Gastroesophageal sphincter (tissue), 4 donors: Measurements from ENCODE around the gene NR4A1. TPM values are rescaled to one million over a fixed set of nuclear protein-coding genes. Genes with fewer than 3 reads are reported as not detected.

Experiments
- ATAC-seq: fragments of 150-250 bp; one replicate; pipeline ENCODE4 v1.9.1; 2016; ENCODE audit warnings: mild to moderate bottlenecking, moderate library complexity
- H3K27ac ChIP-seq, 4 donors: fragments of 200-600 bp; sonication (generic) in 3 of 4; 1 replicate in 3 of 4; 2 replicates in 1 of 4; pipeline ENCODE4 v1.5.1; 2016 to 2019
- H3K27me3 ChIP-seq: fragments of 200-600 bp; sonication (generic); one replicate; pipeline ENCODE4 v1.5.1; 2019
- H3K36me3 ChIP-seq, 2 donors: fragments of 200-600 bp; sonication (generic); one replicate each; pipeline ENCODE4 v1.5.1; 2019; ENCODE audit warnings: control low read depth in 1 of 2
- H3K4me1 ChIP-seq, 3 donors: fragments of 200-600 bp; sonication (generic); 1 replicate in 2 of 3; 2 replicates in 1 of 3; pipeline ENCODE4 v1.5.1; 2016 to 2019; ENCODE audit warnings: control low read depth in 2 of 3
- H3K4me3 ChIP-seq, 2 donors: fragments of 200-600 bp; sonication (generic); one replicate each; pipeline ENCODE4 v1.5.1; 2019; ENCODE audit warnings: mild to moderate bottlenecking in 1 of 2, moderate library complexity in 1 of 2
- H3K9me3 ChIP-seq, 3 donors: fragments of 200-600 bp; sonication (generic); one replicate each; pipeline ENCODE4 v1.5.1; 2017 to 2019; ENCODE audit warnings: control low read depth in 2 of 3
- CTCF ChIP-seq, 4 experiments: fragments of 200-600 bp in 2 of 4; fragments of 450-650 bp in 2 of 4; sonication (generic) in 1 of 4; IDR thresholded peaks; one replicate each; pipeline ENCODE4 v1.5.1; 2017 to 2019; ENCODE audit warnings: antibody characterized with exemption in 4 of 4, mild to moderate bottlenecking in 2 of 4, moderate library complexity in 2 of 4
- EP300 ChIP-seq: sonication (generic); formaldehyde crosslinking; IDR thresholded peaks from one replicate; pipeline ENCODE4 v1.6.1; 2017; ENCODE audit warnings: antibody characterized with exemption, mild to moderate bottlenecking
- POLR2A ChIP-seq, 2 donors: fragments of 450-650 bp; IDR thresholded peaks; one replicate each; pipeline ENCODE4 v1.6.1; 2017; ENCODE audit warnings: antibody characterized with exemption in 2 of 2, mild to moderate bottlenecking in 2 of 2, moderate library complexity in 1 of 2
- POLR2AphosphoS5 ChIP-seq: sonication (generic); formaldehyde crosslinking; IDR thresholded peaks from one replicate; pipeline ENCODE4 v1.6.1; 2017; ENCODE audit warnings: antibody characterized with exemption
- WGBS, 2 donors: methylation state at CpG; one replicate each; pipeline ENCODE4 v1.1.5; 2018; ENCODE audit warnings: low coverage in 1 of 2; 5-methylcytosine and 5-hydroxymethylcytosine counted together
- total RNA-seq, 4 donors: library from RNA; depleted of rRNA; stranded (reverse); fragments of >200 nt; gene quantifications; one replicate each; pipeline ENCODE4 v1.1.0, GENCODE V29; 2016

The NR4A1 gene
- total RNA-seq, 4 donors from 2014 or later, result 29.9 to 67.2 (median 35.2) TPM

- H3K9me3 ChIP-seq, result no peaks in the 10 kb centered on the region
- peak overlapping the region in 2 of 4 donors; percentile 87 to 89 for H3K27ac ChIP-seq
- H3K36me3 ChIP-seq, result peaks cover 0 to 48% of the 10 kb centered on the region in 2 donors
- H3K27me3 ChIP-seq, result peaks cover 11% of the 10 kb centered on the region
- H3K4me1 ChIP-seq, result peaks cover 0 to 61% (median 15%) of the 10 kb centered on the region in 3 donors
- TF ChIP-seq POLR2A (IDR thresholded peaks at IDR 0.05) (no peak), CTCF (IDR thresholded peaks at IDR 0.05) (no peak), EP300 (no peak), POLR2AphosphoS5 (no peak)
- no peak for ATAC-seq
- H3K4me3 ChIP-seq, result no peak overlapping the region
- 89 to 92% methylated on average over 5 to 7 of the region's 8 CpGs for WGBS, 2 donors
Observed at GRCh38 chr12:52011602-52012214, 39.5 kb upstream of the NR4A1 start.

- WGBS, 2 donors, result 80 to 97% methylated on average over 1 to 9 of the region's 16 CpGs
- no peaks in the 10 kb centered on the region for H3K9me3 ChIP-seq
- H3K27ac ChIP-seq, result peak overlapping the region in 1 of 4 donors; percentile 10
- TF ChIP-seq POLR2AphosphoS5 (no peak), EP300 (no peak), CTCF (IDR thresholded peaks at IDR 0.05) (no peak), POLR2A (IDR thresholded peaks at IDR 0.05) (no peak)
- no peaks in the 10 kb centered on the region for H3K27me3 ChIP-seq
- peaks cover 0 to 41% (median 15%) of the 10 kb centered on the region in 3 donors for H3K4me1 ChIP-seq
- H3K36me3 ChIP-seq, result peaks cover 0 to 48% of the 10 kb centered on the region in 2 donors
- ATAC-seq, result no peak
- H3K4me3 ChIP-seq, result no peak overlapping the region
Observed at GRCh38 chr12:52013626-52014310, 37.5 kb upstream of the NR4A1 start.

- Histone ChIP-seq H3K27me3 (no peaks in the 10 kb centered on the region), H3K4me3 (no peak overlapping the region), H3K27ac (no peak overlapping the region), H3K4me1 (peaks cover 0 to 30% (median 15%) of the 10 kb centered on the region in 3 donors), H3K9me3 (no peaks in the 10 kb centered on the region), H3K36me3 (peaks cover 0 to 45% of the 10 kb centered on the region in 2 donors)
- no peak for ATAC-seq
- TF ChIP-seq POLR2AphosphoS5 (no peak), CTCF (IDR thresholded peaks at IDR 0.05) (no peak), EP300 (no peak), POLR2A (IDR thresholded peaks at IDR 0.05) (no peak)
- no CpG with 5 or more reads among the region's 93 CpGs for WGBS, 2 donors
Observed at GRCh38 chr12:52014567-52015530, 36.4 kb upstream of the NR4A1 start.

GRCh38 chr12:52015532-52016041 lies 35.7 kb upstream of the NR4A1 start:
- Histone ChIP-seq H3K4me3 (no peak overlapping the region), H3K27ac (no peak overlapping the region), H3K9me3 (no peaks in the 10 kb centered on the region), H3K4me1 (peaks cover 0 to 24% (median 7%) of the 10 kb centered on the region in 3 donors), H3K36me3 (peaks cover 0 to 45% of the 10 kb centered on the region in 2 donors), H3K27me3 (no peaks in the 10 kb centered on the region)
- ATAC-seq, result no peak
- 83 to 84% methylated on average over 1 to 2 of the region's 10 CpGs for WGBS, 2 donors
- TF ChIP-seq POLR2A (IDR thresholded peaks at IDR 0.05), result no peak
